Fibroblast of lung (primary cell): ENCODE data around the gene LRRC57.

Experiments
- EZH2 ChIP-seq: IDR thresholded peaks from 2 replicates; pipeline ENCODE4 v1.5.1; 2012; ENCODE audit warnings: low read length, control low read depth, mild to moderate bottlenecking; ENCODE audit errors: missing control alignments
- TF ChIP-seq, protein P1 (sequence below), 2 donors: IDR thresholded peaks in 1 of 2; conservative IDR thresholded peaks in 1 of 2; 1 replicate in 1 of 2; 2 replicates in 1 of 2; pipeline ENCODE4 v1.5.1; 2011 to 2012; ENCODE audit warnings: low read length in 2 of 2, control low read depth in 1 of 2, inconsistent platforms in 1 of 2, low read depth in 1 of 2, mild to moderate bottlenecking in 1 of 2

DNA sequence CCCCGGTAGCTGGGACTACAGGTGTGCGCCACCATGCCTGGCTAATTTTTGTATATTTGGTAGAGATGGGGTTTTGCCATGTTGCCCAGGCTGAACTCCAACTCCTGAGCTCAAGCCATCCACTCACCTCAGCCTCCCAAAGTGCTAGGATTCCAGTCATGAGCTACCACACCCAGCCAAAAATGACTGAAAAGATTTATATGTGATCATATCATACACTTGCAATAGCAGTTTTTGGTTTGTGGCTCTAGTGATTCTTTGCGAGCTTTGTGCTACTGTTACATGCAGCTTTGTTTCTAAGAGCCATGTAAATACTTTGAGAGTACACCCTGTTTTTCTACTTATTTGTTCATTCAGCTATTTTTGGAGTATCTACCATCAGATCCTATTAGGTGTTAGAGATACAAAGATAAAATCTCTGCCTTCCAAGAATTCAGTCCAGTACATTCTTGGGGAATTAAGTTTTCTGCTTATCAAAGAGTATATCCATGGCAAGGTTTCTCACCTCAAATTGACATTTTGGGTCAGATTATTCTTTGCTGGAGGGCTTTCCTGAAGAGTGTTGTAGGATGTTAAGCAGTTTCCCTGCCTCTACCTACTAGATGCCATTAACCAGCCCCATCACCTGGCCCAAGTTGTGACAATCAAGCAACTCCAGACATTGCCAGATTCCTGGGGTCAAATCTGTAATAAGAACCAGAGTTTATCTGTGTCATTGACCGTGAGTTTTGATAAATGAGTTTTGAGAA is 38.2 kb downstream of the LRRC57 start:
- TF ChIP-seq, protein P1, sequence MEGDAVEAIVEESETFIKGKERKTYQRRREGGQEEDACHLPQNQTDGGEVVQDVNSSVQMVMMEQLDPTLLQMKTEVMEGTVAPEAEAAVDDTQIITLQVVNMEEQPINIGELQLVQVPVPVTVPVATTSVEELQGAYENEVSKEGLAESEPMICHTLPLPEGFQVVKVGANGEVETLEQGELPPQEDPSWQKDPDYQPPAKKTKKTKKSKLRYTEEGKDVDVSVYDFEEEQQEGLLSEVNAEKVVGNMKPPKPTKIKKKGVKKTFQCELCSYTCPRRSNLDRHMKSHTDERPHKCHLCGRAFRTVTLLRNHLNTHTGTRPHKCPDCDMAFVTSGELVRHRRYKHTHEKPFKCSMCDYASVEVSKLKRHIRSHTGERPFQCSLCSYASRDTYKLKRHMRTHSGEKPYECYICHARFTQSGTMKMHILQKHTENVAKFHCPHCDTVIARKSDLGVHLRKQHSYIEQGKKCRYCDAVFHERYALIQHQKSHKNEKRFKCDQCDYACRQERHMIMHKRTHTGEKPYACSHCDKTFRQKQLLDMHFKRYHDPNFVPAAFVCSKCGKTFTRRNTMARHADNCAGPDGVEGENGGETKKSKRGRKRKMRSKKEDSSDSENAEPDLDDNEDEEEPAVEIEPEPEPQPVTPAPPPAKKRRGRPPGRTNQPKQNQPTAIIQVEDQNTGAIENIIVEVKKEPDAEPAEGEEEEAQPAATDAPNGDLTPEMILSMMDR (conservative IDR thresholded peaks at IDR 0.05 in 1 of 2, IDR thresholded peaks at IDR 0.05 in 1 of 2; ENCODE audit: low read depth in 1 of 2, low read length in 2 of 2), result no peak
- TF ChIP-seq EZH2, result no peak
